Ovary (tissue), 9 donors: ENCODE measurements around the gene RAB40A. TPM values are rescaled to one million over a fixed set of nuclear protein-coding genes. Genes with fewer than 3 reads are reported as not detected.

ENCODE experiments used
- DNase-seq, 5 donors: peaks; one replicate each; pipeline ENCODE4 v3.0.0-alpha.2; 2019 to 2020
- H3K27ac ChIP-seq, 2 donors: fragments of 200-600 bp; one replicate each; pipeline versions ENCODE4 v1.5.1 to v1.8.0; 2019 to 2022
- H3K27me3 ChIP-seq: fragments of 200-600 bp; one replicate; pipeline ENCODE4 v1.8.0; 2022
- H3K36me3 ChIP-seq: fragments of 200-600 bp; sonication (generic); one replicate; pipeline ENCODE4 v1.5.1; 2019
- H3K4me1 ChIP-seq: one replicate; pipeline ENCODE4 v1.8.1; 2013; ENCODE audit warnings: mild to moderate bottlenecking, moderate library complexity; ENCODE audit not compliant: insufficient read depth
- H3K4me3 ChIP-seq: fragments of 200-600 bp; sonication (generic); one replicate; pipeline ENCODE4 v1.5.1; 2017
- H3K9me3 ChIP-seq, 2 donors: fragments of 200-600 bp in 1 of 2; sonication (generic) in 1 of 2; one replicate each; pipeline versions ENCODE4 v1.5.1 to v1.8.1; 2013 to 2019; ENCODE audit warnings: mild to moderate bottlenecking in 1 of 2, moderate library complexity in 1 of 2
- EP300 ChIP-seq: sonication (generic); formaldehyde crosslinking; IDR thresholded peaks from one replicate; pipeline ENCODE4 v1.6.1; 2017; ENCODE audit warnings: antibody characterized with exemption
- POLR2A ChIP-seq: fragments of 450-650 bp; IDR thresholded peaks from one replicate; pipeline ENCODE4 v1.6.1; 2017; ENCODE audit warnings: antibody characterized with exemption, mild to moderate bottlenecking, moderate library complexity
- WGBS, 3 donors: extraction: QIAGEN DNeasy Blood & Tissue Kit in 1 of 3; methylation state at CpG; one replicate each; pipeline versions ENCODE4 v1.1.5 to v1.1.7; 2013 to 2017; 5-methylcytosine and 5-hydroxymethylcytosine counted together
- intact Hi-C, 4 donors: fragments of 100-400 bp; cut with DNase I; formaldehyde crosslinking; loops; one replicate each; pipeline versions ENCODE4 v1.11.0 to v1.15.1; 2022 to 2023
- polyA plus RNA-seq, 2 donors: library from polyadenylated mRNA; stranded (reverse); fragments of 200-250 nt in 1 of 2; fragments of 350-450 nt in 1 of 2; fragmentation: Illumina TruSeq in 1 of 2; extraction: RNeasy Lipid Tissue Mini Kit (QIAGEN cat#74804) in 1 of 2; gene quantifications; one replicate each; pipeline ENCODE4 v1.2.3, GENCODE V29; 2013 to 2014
- total RNA-seq, 7 donors: library from RNA; depleted of rRNA in 2 of 7; stranded (reverse); fragments of >200 nt in 2 of 7; fragmentation: NEBNext Ultra II Directional in 3 of 7; extraction: Animal tissue kit (Norgen Biotek cat#: 25700) in 3 of 7; gene quantifications; one replicate each; pipeline versions ENCODE4 v1.1.0 to v1.2.4, GENCODE V29; 2016 to 2023
- TF ChIP-seq, protein P1 (sequence below), 3 donors: fragments of 450-650 bp in 2 of 3; fragments of 200-600 bp in 1 of 3; IDR thresholded peaks; one replicate each; pipeline versions ENCODE4 v1.5.1 to v1.8.0; 2016 to 2022; ENCODE audit warnings: antibody characterized with exemption in 3 of 3, mild to moderate bottlenecking in 1 of 3
- donor health status: DM: no; HTN: no; CAD: no; lungs with moderate emphysema.
- donor health status: DM: no; HTN: no; CAD: no.
- donor health status: Bipolar disorder and iron deficiency.
- donor health status: DM: yes; HTN: yes; CAD: no.
- donor health status: DM: no; HTN: no; CAD: no.
- donor health status: DM: yes; HTN: yes; CAD: no.

Gene RAB40A
- total and polyA plus RNA-seq, 9 donors = 0.81 to 7.4 (median 2.5) TPM

DNA sequence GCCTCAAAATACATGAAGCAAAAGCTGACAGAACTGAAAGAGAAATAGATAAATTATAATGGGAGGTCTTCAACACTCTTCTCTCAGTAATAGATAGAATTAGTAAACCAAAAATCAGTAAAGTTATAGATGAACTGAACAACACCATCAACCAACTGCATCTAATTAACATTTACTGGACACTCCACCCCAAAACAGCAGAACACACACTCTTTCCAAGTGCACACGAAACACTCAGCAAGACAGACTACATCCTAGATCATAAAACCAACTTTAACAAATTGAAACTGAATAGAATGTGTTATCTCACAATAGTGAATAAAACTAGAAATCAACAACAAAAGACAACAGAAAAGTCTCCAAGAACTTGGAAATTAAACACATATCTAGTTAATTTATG, 41.0 kb upstream of the RAB40A start:
- intact Hi-C loops = no loop called here
- TF ChIP-seq, protein P1, sequence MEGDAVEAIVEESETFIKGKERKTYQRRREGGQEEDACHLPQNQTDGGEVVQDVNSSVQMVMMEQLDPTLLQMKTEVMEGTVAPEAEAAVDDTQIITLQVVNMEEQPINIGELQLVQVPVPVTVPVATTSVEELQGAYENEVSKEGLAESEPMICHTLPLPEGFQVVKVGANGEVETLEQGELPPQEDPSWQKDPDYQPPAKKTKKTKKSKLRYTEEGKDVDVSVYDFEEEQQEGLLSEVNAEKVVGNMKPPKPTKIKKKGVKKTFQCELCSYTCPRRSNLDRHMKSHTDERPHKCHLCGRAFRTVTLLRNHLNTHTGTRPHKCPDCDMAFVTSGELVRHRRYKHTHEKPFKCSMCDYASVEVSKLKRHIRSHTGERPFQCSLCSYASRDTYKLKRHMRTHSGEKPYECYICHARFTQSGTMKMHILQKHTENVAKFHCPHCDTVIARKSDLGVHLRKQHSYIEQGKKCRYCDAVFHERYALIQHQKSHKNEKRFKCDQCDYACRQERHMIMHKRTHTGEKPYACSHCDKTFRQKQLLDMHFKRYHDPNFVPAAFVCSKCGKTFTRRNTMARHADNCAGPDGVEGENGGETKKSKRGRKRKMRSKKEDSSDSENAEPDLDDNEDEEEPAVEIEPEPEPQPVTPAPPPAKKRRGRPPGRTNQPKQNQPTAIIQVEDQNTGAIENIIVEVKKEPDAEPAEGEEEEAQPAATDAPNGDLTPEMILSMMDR (IDR thresholded peaks at IDR 0.05) = no peak
- TF ChIP-seq POLR2A (no peak), EP300 (no peak)
- 36 to 50% (median 45%) methylated on average over 1 of the region's 1 CpG for WGBS, 3 donors
- Histone ChIP-seq H3K9me3 (no peaks in the 10 kb centered on the region), H3K27ac (no peak overlapping the region), H3K36me3 (no peaks in the 10 kb centered on the region), H3K4me3 (no peak overlapping the region), H3K4me1 (no peaks in the 10 kb centered on the region), H3K27me3 (no peaks in the 10 kb centered on the region)
- DNase-seq = no peak

DNA sequence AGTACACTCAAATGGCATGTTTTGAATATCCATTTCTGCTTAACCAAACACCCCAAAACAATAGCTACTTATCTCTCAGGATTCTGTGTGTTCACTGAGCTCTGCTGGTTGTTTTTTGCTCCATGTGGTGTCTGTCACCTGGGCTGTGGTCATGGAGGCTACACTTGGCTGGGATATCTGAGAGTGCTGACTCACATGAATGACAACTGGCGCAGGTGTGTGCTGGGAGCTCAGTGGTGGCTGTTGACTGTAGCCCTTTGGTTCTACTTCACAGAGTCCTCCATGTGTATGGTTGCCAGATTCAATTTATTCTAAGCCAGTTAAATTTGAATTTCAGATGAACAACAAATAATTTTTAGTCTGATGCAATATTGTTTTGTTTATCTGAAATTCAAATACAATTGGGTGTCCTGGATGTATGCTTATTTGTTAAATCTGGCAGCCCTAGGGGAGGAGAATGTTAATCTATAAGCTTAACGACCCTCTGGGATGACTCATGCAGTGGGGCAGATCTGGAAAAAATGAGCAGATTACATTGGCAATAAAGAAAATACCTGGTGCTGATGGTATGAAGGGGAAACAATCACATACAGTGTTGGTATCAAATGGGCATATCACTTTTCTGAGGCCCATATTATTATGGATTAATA, 37.8 kb upstream of the RAB40A start:
- no peak for DNase-seq
- TF ChIP-seq POLR2A (no peak), EP300 (no peak)
- TF ChIP-seq, protein P1 (IDR thresholded peaks at IDR 0.05) = no peak
- intact Hi-C loops = no loop called here
- Histone ChIP-seq H3K27ac (no peak overlapping the region), H3K36me3 (no peaks in the 10 kb centered on the region), H3K9me3 (no peaks in the 10 kb centered on the region), H3K4me3 (no peak overlapping the region), H3K27me3 (no peaks in the 10 kb centered on the region), H3K4me1 (no peaks in the 10 kb centered on the region)
- 42 to 51% (median 44%) methylated on average over 2 of the region's 2 CpGs for WGBS, 3 donors

DNA sequence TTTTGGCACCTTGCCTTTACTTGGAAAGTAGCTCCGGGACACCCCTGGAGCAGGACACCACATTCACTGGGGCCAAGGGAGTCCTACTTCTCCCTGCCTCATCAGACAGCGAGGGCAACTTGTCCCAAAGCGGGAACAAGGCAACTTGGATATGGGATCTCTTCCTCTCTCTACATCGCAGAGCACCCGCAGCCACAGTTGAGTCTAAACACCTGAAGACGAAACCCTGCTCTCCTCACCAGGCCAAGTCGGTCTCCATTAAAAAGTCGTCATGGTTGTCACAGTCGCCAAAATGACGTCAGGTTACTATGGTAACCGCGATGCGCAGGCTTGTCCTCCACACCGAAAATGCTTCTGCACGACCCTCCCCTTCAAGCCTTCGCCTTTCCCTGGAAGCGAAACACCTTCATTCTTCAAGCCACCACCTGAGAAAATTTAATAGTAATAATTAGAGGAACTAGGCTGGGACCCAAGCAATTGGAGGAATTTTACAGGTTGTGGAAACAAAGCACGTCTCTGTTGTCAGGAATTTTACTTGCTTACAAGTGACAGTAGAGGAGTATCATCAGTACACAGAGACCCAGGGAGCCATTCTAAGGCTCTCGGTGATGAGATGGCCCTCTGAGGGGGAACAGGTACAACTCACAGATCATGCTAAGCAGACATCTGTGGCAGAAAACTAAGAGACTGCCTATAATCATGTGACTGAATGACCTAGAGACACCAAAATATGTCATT, 35.6 kb upstream of the RAB40A start:
- TF ChIP-seq EP300 (no peak), POLR2A (no peak)
- TF ChIP-seq, protein P1 (IDR thresholded peaks at IDR 0.05) = no peak
- Histone ChIP-seq H3K36me3 (no peaks in the 10 kb centered on the region), H3K9me3 (no peaks in the 10 kb centered on the region), H3K27ac (no peak overlapping the region), H3K4me1 (peaks cover 1% of the 10 kb centered on the region), H3K27me3 (no peaks in the 10 kb centered on the region), H3K4me3 (no peak overlapping the region)
- WGBS, 3 donors = 26 to 37% (median 29%) methylated on average over 19 of the region's 19 CpGs
- intact Hi-C loops = no loop called here
- peak in 3 of 5 donors; percentile 44 to 48 (median 45) for DNase-seq

DNA sequence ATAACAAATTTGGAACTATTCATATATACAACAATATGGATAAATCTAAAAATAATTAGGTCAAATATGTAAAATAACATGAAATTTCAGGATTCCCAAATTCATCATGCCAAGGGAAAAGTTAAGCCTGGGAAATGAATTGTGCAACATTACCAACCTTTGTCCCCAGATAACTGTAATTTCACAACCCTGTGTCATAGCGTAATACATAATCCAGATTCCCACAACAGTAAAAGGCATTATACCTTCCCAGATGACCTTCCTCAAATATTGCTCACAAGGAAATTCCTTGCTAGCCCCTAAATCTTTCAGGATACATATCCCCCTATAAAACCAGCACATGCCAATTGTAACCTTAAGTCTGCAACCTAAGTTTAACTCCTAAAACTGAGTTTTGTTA, 32.9 kb upstream of the RAB40A start:
- WGBS, 3 donors = 75 to 85% (median 75%) methylated on average over 1 of the region's 1 CpG
- intact Hi-C loops = no loop called here
- Histone ChIP-seq H3K4me3 (no peak overlapping the region), H3K4me1 (peaks cover 1% of the 10 kb centered on the region), H3K36me3 (no peaks in the 10 kb centered on the region), H3K27me3 (no peaks in the 10 kb centered on the region), H3K9me3 (no peaks in the 10 kb centered on the region), H3K27ac (no peak overlapping the region)
- no peak for DNase-seq
- peak; percentile 65 for TF ChIP-seq EP300
- TF ChIP-seq, protein P1 (IDR thresholded peaks at IDR 0.05) = no peak
